OCI-LY7 (cell line): ENCODE measurements around the gene ETV7. TPM values are rescaled to one million over a fixed set of nuclear protein-coding genes. Genes with fewer than 3 reads are reported as not detected.

Experiments
- BruUV-seq: library from RNA; stranded (reverse); fragments of 400-500 nt; replicated peaks from 2 replicates; lab custom pipeline; 2021; lab: Mats Ljungman, UMichigan
- CTCF ChIA-PET: fragments of 300-600 bp; sonication (Branson Sonifier 250); formaldehyde crosslinking; loops from one replicate; lab custom pipeline; 2022; ENCODE audit warnings: antibody characterized with exemption; ENCODE audit not compliant: unreplicated experiment; lab: Charles Lee
- POLR2A ChIA-PET: fragments of 300-600 bp; sonication (Branson Sonifier 250); formaldehyde crosslinking; loops from one replicate; lab custom pipeline; 2022; ENCODE audit warnings: antibody characterized with exemption; lab: Charles Lee
- DNase-seq: peaks from one replicate; pipeline ENCODE4 v3.0.0-alpha.2; 2015; ENCODE audit warnings: low spot score
- H2AFZ ChIP-seq: fragments of 200-600 bp; sonication (generic), shearing (Covaris generic); 2 replicates; pipeline ENCODE4 v1.6.1; 2014; ENCODE audit warnings: mild to moderate bottlenecking, antibody characterized with exemption, low read length, moderate library complexity
- H3K27ac ChIP-seq: fragments of 200-600 bp; sonication (generic); 2 replicates; pipeline ENCODE4 v1.5.1; 2014; ENCODE audit warnings: mixed run types, low read depth, mild to moderate bottlenecking, moderate library complexity, low read length, inconsistent platforms; ENCODE audit not compliant: poor library complexity, severe bottlenecking
- H3K36me3 ChIP-seq: fragments of 200-600 bp; sonication (generic); 2 replicates; pipeline ENCODE4 v1.6.1; 2014; ENCODE audit warnings: mild to moderate bottlenecking, antibody characterized with exemption, low read length, moderate library complexity, mixed read lengths; ENCODE audit not compliant: insufficient read depth
- H3K4me1 ChIP-seq: fragments of 200-600 bp; sonication (generic); 2 replicates; pipeline ENCODE4 v1.5.1; 2014; ENCODE audit warnings: mild to moderate bottlenecking, low read length; ENCODE audit not compliant: insufficient read depth, poor library complexity, severe bottlenecking
- H3K4me2 ChIP-seq: fragments of 200-600 bp; sonication (generic); 2 replicates; pipeline ENCODE4 v1.6.1; 2014; ENCODE audit warnings: mild to moderate bottlenecking, low read length
- H3K4me3 ChIP-seq: fragments of 200-600 bp; sonication (generic); 2 replicates; pipeline ENCODE4 v1.5.1; 2014; ENCODE audit warnings: mild to moderate bottlenecking, low read depth, low read length; ENCODE audit not compliant: poor library complexity, severe bottlenecking
- H3K79me2 ChIP-seq: fragments of 200-600 bp; sonication (generic); 2 replicates; pipeline ENCODE4 v1.6.1; 2016; ENCODE audit warnings: low read depth, mild to moderate bottlenecking, low read length, moderate library complexity, mixed read lengths; ENCODE audit not compliant: insufficient read depth
- H3K9me2 ChIP-seq: fragments of 200-600 bp; sonication (generic); 2 replicates; pipeline ENCODE4 v1.6.1; 2016; ENCODE audit warnings: mild to moderate bottlenecking, low read length, mixed read lengths; ENCODE audit not compliant: insufficient read depth
- H3K9me3 ChIP-seq: fragments of 200-600 bp; sonication (generic); 2 replicates; pipeline ENCODE4 v1.6.1; 2014; ENCODE audit warnings: mild to moderate bottlenecking, mixed run types, low read length, mixed read lengths
- H4K20me1 ChIP-seq: fragments of 200-600 bp; sonication (generic); 2 replicates; pipeline ENCODE4 v1.6.1; 2014; ENCODE audit warnings: mild to moderate bottlenecking, antibody characterized with exemption, low read length, moderate library complexity, mixed read lengths; ENCODE audit not compliant: insufficient read depth
- EZH2phosphoT487 ChIP-seq: fragments of 200-600 bp; sonication (generic); IDR thresholded peaks from 2 replicates; pipeline ENCODE4 v1.6.1; 2018; ENCODE audit warnings: low read depth, borderline replicate concordance, mild to moderate bottlenecking, mixed run types, antibody characterized with exemption, low read length, moderate library complexity, mixed read lengths
- intact Hi-C: fragments of 100-400 bp; cut with micrococcal nuclease; formaldehyde crosslinking; loops from one replicate; pipeline ENCODE4 v1.10.0; 2022; ENCODE audit not compliant: unreplicated experiment
- total RNA-seq, 2 experiments: library from RNA; depleted of rRNA in 1 of 2; stranded (reverse); fragments of >200 nt in 1 of 2; shearing (Covaris generic) in 1 of 2; gene quantifications; 2 replicates each; pipeline ENCODE4 v1.2.3, GENCODE V29; 2014 to 2022
- TF ChIP-seq, protein P1 (sequence below): fragments of 200-600 bp; sonication (generic); conservative IDR thresholded peaks from 2 replicates; pipeline ENCODE4 v1.5.1; 2014; ENCODE audit warnings: mild to moderate bottlenecking, antibody characterized with exemption, low read length, moderate library complexity, mixed read lengths

The ETV7 gene
- total RNA-seq, 2 experiments from 2014 or later = not detected

DNA sequence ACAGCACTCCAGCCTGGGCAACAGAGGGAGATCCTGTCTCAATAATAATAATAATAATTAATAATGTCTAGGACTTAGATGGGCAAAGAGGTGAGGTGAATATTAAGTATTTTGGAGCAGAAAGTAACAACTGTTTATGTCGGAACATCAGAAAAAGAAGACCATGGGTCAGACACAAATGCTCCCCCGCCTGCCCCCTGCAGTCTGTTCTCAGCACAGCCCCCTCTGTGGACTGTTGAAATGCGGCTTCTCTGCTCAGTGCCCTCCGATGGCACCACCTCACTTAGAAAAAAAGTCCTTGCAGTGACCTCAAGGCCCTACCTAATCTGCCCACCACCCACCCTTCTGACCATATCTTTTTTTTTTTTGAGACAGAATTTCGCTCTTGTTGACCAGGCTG lies 5.2 kb upstream of the ETV7 start:
- Histone ChIP-seq H3K4me2 (no peak overlapping the region), H3K27ac (no peak overlapping the region), H3K4me3 (no peak overlapping the region), H3K4me1 (no peaks in the 10 kb centered on the region), H4K20me1 (no peaks in the 10 kb centered on the region), H3K9me2 (no peaks in the 10 kb centered on the region), H2AFZ (no peak overlapping the region), H3K36me3 (no peaks in the 10 kb centered on the region), H3K79me2 (no peaks in the 10 kb centered on the region), H3K9me3 (0 out of 2 replicates have a peak, but pooled peaks cover 4% of the 10 kb centered on the region)
- no peak for DNase-seq
- BruUV-seq = no TSS peak
- POLR2A ChIA-PET = interaction anchor here (0.7 kb wide), 1 partner anchor 71 kb away, joined by 3 read pairs; no protein-coding TSS in a partner anchor
- intact Hi-C loops = no loop called here
- no peak for TF ChIP-seq EZH2phosphoT487
- TF ChIP-seq, protein P1, sequence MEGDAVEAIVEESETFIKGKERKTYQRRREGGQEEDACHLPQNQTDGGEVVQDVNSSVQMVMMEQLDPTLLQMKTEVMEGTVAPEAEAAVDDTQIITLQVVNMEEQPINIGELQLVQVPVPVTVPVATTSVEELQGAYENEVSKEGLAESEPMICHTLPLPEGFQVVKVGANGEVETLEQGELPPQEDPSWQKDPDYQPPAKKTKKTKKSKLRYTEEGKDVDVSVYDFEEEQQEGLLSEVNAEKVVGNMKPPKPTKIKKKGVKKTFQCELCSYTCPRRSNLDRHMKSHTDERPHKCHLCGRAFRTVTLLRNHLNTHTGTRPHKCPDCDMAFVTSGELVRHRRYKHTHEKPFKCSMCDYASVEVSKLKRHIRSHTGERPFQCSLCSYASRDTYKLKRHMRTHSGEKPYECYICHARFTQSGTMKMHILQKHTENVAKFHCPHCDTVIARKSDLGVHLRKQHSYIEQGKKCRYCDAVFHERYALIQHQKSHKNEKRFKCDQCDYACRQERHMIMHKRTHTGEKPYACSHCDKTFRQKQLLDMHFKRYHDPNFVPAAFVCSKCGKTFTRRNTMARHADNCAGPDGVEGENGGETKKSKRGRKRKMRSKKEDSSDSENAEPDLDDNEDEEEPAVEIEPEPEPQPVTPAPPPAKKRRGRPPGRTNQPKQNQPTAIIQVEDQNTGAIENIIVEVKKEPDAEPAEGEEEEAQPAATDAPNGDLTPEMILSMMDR = peak; percentile 31; the same call in 1 of the 2 replicates
- CTCF ChIA-PET = no interaction called here

DNA sequence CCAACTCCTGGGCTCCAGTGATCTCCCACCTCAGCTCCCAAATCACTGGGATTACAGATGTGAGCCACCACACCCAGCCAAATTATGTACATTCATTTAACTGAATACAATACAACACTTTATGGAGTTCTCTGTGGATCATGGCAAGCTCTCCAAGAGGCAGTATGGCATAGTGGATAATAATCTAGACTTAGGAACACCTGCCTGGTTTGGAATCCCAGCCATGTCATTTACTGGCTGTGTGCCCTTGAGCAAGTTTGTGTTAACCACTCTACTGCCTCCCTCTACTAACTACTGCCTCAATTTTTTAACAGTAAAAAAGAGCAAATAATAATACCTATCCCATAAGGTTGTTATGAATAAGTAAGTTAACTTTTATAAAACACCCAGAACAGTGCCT lies 1.9 kb upstream of the ETV7 start:
- POLR2A ChIA-PET = no interaction called here
- no TSS peak for BruUV-seq

More for the DNA sequence above, 1.9 kb upstream of the ETV7 start:
- no peak for DNase-seq
- TF ChIP-seq EZH2phosphoT487 = no peak
- TF ChIP-seq, protein P1 = no peak
- no peak overlapping the region for H3K4me3 ChIP-seq
- H3K4me2 ChIP-seq = no peak overlapping the region
- H3K79me2 ChIP-seq = no peaks in the 10 kb centered on the region
- intact Hi-C loops = no loop called here
- H4K20me1 ChIP-seq = no peaks in the 10 kb centered on the region
- no peaks in the 10 kb centered on the region for H3K36me3 ChIP-seq
- H2AFZ ChIP-seq = no peak overlapping the region
- no peak overlapping the region for H3K27ac ChIP-seq
- CTCF ChIA-PET = no interaction called here
- no peaks in the 10 kb centered on the region for H3K9me2 ChIP-seq
- H3K9me3 ChIP-seq = 0 out of 2 replicates have a peak, but pooled peaks cover 4% of the 10 kb centered on the region
- H3K4me1 ChIP-seq = no peaks in the 10 kb centered on the region
